Right forelimb (tissue), 1 donor: ENCODE results near the gene DVL1.

Source experiments
- DNase-seq: peaks from one replicate; pipeline ENCODE4 v3.0.0-alpha.2; 2018

DVL1 gene

DNA sequence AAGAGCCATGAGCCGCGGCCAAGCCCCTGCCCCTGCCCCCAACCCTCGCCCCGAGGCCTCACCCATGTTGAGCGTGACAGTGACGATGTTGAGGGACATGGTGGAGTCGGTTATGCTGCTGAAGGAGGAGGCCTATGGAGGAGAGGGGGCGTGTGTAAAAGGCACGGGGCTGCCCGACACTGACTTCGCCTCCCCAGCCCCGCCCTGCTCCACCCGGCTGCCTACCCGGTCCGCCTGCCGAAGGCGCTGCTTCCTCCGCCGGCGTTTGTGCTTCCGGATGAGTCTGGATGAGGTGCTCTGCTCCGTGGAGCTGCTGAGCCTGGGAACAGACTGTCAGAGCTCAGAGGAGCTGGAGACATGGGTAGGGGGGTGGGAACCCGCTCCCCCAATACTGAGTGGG lies 9.0 kb downstream of the DVL1 start:
- DNase-seq, result no peak

DNA sequence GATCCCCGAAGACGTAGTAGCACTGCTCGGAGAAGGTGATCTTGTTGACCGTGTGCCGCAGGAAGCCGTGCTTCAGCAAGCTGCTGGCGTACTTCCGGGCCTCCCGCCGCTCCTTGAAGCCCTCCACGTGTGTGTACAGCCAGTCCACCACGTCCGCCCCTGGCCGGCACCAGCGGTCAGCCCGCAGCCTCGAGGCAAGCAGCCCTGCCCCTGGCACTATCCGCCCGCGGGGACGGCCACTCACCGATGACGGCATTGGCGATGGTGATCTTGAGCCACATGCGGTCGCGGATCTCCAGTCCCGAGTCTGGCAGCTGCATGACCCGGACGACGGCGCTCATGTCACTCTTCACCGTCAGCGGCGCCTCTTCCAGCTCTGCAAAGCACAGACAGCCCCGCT lies 10.9 kb downstream of the DVL1 start:
- no peak for DNase-seq

- DNase-seq, result no peak
Observed at GRCh38 chr1:1337793-1338147, 11.4 kb downstream of the DVL1 start.

DNA sequence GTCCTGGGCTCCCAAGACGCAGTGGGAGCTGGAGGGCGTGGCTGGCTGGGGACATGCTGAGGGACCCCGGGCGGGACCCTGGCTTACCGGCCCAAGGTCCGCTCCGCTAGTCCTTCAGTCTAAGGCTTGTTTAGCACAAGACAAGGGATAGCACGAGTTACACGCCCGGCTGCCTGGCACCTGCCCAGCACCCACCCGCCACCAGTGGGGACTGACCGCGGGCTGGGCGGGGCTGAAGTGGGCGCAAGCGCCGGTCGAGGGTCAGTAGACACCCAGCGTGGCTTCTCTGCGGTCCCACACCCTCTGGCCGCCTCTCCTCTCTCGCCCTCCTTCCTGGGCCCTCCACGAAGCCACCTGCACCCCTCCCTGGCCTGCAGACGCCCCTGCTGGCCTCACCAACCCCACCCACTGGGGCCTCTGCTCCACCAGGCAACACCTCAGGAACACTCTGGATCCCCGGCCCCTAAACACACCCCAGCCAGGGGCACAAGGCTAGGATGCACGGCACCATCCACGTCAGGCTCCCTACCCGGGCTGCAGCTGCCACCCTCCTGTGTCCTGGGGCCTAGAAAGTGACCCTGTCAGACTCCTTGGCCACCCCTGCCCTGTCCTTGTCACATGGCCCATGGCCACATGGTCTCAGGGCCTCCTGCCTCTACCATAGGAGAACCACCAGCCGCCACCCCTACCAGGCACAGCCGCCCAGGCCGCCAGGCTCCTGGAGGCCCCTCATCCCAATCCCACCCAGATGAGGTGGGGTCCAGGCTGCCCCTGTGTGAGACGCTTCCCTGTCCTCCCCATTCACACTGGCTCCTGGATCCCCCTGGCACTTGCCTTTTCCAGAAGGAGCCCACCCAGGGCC lies 12.1 kb downstream of the DVL1 start:
- no peak for DNase-seq

GRCh38 chr1:1336446-1336845 lies 12.8 kb downstream of the DVL1 start:
- no peak for DNase-seq

DNA sequence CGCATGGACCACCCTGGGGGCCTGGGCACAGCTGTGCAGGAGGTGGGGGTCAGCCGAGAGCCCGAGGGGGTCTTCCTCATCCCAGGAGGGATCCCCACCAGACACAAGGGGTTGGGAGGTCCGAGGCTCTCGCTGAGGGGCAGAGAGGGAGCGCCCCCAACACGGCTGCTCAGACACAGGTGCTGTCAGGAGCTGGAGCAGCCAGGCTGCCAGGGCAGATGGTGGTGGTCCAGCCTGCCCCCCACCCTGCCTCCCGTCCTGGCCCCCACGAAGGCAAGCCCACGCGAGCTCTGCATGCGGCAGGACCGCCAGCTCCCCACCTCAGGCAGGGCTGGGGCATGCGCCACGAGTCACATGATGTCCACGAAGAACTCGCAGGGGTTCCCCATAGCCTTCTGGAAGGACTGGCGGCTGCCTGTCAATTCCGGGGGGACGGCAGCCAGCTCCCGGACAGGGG lies 13.4 kb downstream of the DVL1 start:
- DNase-seq, result no peak

- DNase-seq, result no peak
Observed at GRCh38 chr1:1335283-1335682, 13.9 kb downstream of the DVL1 start.

- no peak for DNase-seq
Observed at GRCh38 chr1:1334835-1335234, 14.4 kb downstream of the DVL1 start.

- no peak for DNase-seq
Observed at GRCh38 chr1:1333551-1334241, 15.5 kb downstream of the DVL1 start.

GRCh38 chr1:1332774-1333480 lies 16.3 kb downstream of the DVL1 start:
- no peak for DNase-seq

DNA sequence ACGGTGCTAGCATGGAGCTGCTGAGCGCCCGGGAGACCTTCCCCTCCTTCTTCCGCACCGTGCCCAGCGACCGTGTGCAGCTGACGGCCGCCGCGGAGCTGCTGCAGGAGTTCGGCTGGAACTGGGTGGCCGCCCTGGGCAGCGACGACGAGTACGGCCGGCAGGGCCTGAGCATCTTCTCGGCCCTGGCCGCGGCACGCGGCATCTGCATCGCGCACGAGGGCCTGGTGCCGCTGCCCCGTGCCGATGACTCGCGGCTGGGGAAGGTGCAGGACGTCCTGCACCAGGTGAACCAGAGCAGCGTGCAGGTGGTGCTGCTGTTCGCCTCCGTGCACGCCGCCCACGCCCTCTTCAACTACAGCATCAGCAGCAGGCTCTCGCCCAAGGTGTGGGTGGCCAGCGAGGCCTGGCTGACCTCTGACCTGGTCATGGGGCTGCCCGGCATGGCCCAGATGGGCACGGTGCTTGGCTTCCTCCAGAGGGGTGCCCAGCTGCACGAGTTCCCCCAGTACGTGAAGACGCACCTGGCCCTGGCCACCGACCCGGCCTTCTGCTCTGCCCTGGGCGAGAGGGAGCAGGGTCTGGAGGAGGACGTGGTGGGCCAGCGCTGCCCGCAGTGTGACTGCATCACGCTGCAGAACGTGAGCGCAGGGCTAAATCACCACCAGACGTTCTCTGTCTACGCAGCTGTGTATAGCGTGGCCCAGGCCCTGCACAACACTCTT lies 17.0 kb downstream of the DVL1 start:
- no peak for DNase-seq

GRCh38 chr1:1331068-1331965 lies 17.9 kb downstream of the DVL1 start, which contains the start of gene TAS1R3:
Gene TAS1R3, plus strand, starts transcription at chr1:1331280. Its CDS starts 66 bp downstream, at chr1:1331346.
- DNase-seq, result no peak

DNA sequence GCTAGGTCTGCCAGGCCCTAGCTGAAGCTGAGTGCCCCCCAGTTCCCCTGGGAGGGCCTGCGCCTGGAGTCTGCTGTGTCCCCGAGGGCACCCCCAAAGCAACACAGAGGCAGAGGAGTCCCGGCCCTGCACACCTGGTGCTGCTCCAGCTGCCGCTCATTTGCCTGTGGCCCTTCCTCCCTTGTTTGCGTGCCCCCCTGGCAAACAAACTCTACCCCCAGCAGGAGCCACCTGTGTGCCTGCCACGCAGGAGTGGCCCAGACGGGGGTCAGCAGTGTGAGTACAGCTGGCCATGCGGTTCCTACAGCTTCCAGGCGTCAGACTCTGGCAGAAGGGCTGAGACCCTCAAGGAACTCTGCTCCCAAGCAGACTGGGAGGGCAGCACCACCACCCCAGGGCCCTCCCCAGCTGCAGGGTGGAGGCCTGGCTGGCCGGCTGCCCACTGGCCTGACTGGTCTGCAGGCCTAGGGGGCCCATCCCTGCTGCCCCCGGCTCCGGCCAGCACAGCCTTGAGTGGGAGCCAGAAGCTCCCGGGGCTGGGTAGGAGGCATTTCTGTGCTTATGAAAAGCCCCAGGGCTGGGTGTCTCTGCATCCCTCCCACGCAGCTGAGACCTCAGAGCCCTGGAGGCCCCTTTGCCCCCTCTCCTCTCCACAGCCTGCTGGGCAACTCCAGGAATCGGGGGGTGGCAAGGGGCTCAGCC lies 18.7 kb downstream of the DVL1 start:
- no peak for DNase-seq

DNA sequence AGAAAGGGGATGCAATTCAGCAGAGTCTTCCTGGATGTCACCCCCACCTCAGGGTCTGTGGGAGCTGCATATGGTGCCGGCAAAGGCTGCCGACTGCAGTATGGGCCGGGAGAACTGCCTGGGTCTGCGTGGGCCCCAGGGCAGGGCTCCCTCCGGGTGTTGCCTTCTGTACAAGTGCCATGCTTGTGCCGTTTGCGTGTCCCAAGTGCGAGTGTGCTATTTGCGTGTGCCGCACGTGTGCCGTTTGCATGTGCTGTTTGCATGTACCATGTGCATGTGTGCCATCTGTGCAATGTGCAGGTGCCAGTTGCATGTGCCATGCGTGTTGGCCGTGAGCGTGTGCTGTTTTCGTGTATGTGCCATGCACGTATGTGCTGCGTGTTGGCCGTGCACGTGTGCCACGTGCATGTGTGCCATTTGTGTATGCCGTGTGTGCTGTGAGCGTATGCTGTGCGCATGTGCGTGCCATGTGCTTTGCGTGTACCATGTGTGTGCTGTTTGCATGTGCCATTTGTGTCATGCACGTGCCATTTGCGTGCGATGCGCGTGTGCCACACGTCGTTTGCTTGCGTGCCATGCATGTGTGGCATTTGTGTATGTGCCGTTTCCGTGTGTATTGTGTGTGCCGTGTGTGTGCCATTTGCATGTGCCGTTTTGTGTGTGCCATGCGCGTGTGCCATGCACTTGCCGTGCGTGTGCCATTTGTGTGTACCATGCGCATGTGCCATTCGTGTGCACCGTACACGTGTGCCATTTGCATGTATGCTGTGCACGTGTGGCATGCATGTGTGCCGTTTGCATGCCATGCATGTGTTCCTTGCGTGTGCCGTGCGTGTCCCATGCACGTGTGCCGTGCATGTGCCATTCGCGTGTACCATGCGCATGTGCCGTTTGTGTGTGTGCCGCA lies 19.7 kb downstream of the DVL1 start:
- DNase-seq, result no peak

GRCh38 chr1:1328254-1328653 lies 21.0 kb downstream of the DVL1 start:
- no peak for DNase-seq

DNA sequence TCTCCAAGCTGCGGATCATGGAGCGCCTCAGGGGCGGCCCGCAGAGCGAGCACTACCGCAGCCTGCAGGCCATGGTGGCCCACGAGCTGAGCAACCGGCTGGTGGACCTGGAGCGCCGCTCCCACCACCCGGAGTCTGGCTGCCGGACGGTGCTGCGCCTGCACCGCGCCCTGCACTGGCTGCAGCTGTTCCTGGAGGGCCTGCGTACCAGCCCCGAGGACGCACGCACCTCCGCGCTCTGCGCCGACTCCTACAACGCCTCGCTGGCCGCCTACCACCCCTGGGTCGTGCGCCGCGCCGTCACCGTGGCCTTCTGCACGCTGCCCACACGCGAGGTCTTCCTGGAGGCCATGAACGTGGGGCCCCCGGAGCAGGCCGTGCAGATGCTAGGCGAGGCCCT lies 21.9 kb downstream of the DVL1 start:
- no peak for DNase-seq

DNA sequence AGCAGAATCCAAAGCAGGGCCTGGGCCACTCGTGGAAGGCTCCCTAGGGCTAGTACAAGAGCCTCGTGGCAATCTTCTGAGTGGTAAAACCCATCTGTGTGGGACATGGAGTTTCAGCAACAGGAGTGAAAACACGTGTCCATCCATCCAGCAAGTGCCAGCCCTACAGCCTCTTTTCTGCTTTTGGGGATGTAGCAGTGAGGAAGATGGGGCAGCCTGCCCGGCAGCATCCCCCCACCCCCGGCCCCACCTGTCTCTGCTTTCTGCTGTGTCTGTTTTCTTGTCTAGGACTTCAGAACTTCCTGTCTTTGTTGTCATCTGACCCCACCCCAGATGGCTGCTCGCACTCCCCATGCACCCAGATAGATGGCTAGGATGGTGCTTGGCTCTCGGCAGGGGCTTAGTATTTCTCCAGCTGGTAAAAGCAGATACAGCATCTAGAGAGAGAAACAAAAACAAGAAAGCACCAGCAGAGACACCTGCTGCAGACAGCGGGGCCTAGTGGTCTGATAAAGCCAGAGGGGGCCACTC lies 23.1 kb downstream of the DVL1 start:
- DNase-seq, result no peak

DNA sequence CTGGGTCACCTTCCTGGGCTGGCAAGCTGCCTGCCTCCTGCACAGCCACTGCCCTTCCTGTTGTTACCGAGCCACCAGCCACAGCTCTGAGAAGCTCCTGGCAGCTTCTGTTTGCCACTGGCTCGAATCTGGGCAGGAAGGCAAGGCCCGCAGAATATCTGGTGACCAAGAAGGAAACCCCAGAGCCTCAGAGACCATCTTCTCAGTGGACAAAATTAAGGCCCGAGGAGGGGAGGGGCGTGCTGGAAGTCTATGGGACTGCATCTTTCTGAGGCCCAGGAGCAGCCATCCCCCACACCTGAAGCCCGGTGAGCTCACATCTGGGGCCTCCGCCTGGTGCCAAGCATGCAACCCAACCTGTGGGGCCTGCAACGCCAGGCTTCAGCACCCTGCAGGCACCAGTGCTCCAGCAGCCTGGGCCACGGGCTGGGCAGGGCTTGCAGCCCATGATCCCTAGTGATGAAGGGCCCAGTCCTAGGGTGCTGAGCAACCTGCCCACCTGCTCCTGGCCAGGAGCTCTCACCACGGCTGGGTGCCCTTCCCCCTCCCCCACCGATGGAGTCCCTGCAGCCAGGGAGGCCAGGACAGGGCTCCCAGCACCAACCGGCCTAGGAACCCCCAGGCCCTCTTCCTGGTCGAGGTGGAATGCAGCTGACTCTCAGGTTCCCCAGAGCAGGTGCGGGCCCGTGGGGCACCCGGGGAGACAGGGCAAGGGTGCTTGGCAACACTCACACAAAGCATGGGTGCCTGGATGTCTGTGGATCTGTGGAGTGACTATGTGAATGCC lies 23.7 kb downstream of the DVL1 start:
- no peak for DNase-seq
